Measurements from ENCODE around the gene CACNG4. TPM values are rescaled to one million over a fixed set of nuclear protein-coding genes. Genes with fewer than 3 reads are reported as not detected.

CACNG4 gene
- total RNA-seq, 1 donor from 2014 or later = not detected

GRCh38 chr17:67047382-67047781 is 82.9 kb downstream of the CACNG4 start:
- DNase-seq (ENCODE audit: low read depth) (no peak), FAIRE-seq (no peak)
- no peaks in the 10 kb centered on the region for H3K27me3 ChIP-seq (ENCODE audit: control insufficient read depth, insufficient read depth, low read length)
- H3K4me3 ChIP-seq (ENCODE audit: low read depth, low read length) = no peak overlapping the region
- TF ChIP-seq, protein P1, sequence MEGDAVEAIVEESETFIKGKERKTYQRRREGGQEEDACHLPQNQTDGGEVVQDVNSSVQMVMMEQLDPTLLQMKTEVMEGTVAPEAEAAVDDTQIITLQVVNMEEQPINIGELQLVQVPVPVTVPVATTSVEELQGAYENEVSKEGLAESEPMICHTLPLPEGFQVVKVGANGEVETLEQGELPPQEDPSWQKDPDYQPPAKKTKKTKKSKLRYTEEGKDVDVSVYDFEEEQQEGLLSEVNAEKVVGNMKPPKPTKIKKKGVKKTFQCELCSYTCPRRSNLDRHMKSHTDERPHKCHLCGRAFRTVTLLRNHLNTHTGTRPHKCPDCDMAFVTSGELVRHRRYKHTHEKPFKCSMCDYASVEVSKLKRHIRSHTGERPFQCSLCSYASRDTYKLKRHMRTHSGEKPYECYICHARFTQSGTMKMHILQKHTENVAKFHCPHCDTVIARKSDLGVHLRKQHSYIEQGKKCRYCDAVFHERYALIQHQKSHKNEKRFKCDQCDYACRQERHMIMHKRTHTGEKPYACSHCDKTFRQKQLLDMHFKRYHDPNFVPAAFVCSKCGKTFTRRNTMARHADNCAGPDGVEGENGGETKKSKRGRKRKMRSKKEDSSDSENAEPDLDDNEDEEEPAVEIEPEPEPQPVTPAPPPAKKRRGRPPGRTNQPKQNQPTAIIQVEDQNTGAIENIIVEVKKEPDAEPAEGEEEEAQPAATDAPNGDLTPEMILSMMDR (IDR thresholded peaks at IDR 0.05; ENCODE audit: insufficient read depth, low read length, severe bottlenecking) = no peak
- H3K36me3 ChIP-seq (ENCODE audit: control insufficient read depth, insufficient read depth, low read length) = no peaks in the 10 kb centered on the region

DNA sequence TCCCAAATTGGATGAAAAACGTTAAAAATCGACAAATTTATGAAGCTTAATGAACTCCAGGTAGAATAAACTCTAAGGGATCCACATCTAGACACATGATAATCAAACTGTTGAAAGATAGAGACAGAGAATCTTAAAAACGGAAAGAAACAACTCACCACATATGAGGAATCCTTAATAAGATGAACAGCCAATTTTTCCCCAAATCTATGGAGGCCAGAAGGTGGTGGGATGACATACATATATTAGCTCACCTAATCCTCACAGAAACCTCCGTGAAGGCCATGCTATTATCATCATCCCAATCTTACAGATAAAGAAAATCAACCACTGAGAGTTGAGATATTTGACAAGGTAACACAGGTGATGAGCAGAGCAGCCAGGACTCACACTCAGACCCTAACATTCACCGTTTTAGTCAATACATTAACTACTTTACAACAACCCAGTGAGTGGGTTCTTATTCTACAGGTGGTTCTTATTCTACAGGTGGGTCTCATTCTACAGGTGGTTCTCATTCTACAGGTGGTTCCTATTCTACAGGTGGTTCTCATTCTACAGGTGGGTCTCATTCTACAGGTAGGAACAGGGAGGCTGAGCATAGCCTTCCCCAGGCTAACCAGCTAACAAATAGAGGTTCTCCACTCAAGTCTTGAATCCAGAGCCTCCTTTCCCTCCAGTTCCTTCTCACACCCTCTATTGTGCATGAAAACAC is 84.7 kb downstream of the CACNG4 start:
- TF ChIP-seq, protein P1 (IDR thresholded peaks at IDR 0.05; ENCODE audit: insufficient read depth, low read length, severe bottlenecking) = no peak
- FAIRE-seq (no peak), DNase-seq (ENCODE audit: low read depth) (no peak)
- Histone ChIP-seq H3K36me3 (ENCODE audit: control insufficient read depth, insufficient read depth, low read length) (no peaks in the 10 kb centered on the region), H3K27me3 (ENCODE audit: control insufficient read depth, insufficient read depth, low read length) (no peaks in the 10 kb centered on the region), H3K4me3 (ENCODE audit: low read depth, low read length) (no peak overlapping the region)

DNA sequence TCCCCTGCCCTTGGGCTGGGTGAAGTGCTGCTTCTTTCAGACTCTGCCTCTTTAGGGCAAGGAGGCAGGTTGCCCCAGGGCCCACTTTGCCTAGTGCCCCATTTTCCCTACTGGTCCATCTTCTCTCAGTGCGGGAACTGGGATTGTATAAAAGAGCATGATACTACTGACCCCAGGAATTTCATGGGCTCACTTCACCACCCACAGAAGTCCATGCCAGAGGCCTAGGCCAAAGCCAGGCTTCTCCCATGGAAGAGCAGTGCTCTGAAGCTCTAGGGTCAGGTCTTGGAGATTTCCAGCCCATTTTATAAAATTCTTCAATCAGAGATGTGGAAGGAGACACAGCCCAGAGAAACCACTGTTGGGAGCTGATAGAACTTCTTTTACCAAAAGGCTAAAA is 85.6 kb downstream of the CACNG4 start:
- H3K27me3 ChIP-seq (ENCODE audit: control insufficient read depth, insufficient read depth, low read length) = no peaks in the 10 kb centered on the region
- TF ChIP-seq, protein P1 (IDR thresholded peaks at IDR 0.05; ENCODE audit: insufficient read depth, low read length, severe bottlenecking) = no peak
- FAIRE-seq (no peak), DNase-seq (ENCODE audit: low read depth) (no peak)
- H3K36me3 ChIP-seq (ENCODE audit: control insufficient read depth, insufficient read depth, low read length) = no peaks in the 10 kb centered on the region
- H3K4me3 ChIP-seq (ENCODE audit: low read depth, low read length) = no peak overlapping the region

GRCh38 chr17:67050471-67051154 is 86.1 kb downstream of the CACNG4 start:
- no peak overlapping the region for H3K4me3 ChIP-seq (ENCODE audit: low read depth, low read length)
- DNase-seq (ENCODE audit: low read depth) (no peak), FAIRE-seq (no peak)
- TF ChIP-seq, protein P1 (IDR thresholded peaks at IDR 0.05; ENCODE audit: insufficient read depth, low read length, severe bottlenecking) = no peak
- H3K36me3 ChIP-seq (ENCODE audit: control insufficient read depth, insufficient read depth, low read length) = no peaks in the 10 kb centered on the region
- H3K27me3 ChIP-seq (ENCODE audit: control insufficient read depth, insufficient read depth, low read length) = no peaks in the 10 kb centered on the region

- H3K36me3 ChIP-seq (ENCODE audit: control insufficient read depth, insufficient read depth, low read length) = no peaks in the 10 kb centered on the region
- H3K27me3 ChIP-seq (ENCODE audit: control insufficient read depth, insufficient read depth, low read length) = no peaks in the 10 kb centered on the region
- DNase-seq (ENCODE audit: low read depth) = no peak
- no peak overlapping the region for H3K4me3 ChIP-seq (ENCODE audit: low read depth, low read length)
- TF ChIP-seq, protein P1 (IDR thresholded peaks at IDR 0.05; ENCODE audit: insufficient read depth, low read length, severe bottlenecking) = no peak
- FAIRE-seq = no peak
Observed at GRCh38 chr17:67051155-67051538, 86.6 kb downstream of the CACNG4 start.
